HCT116 (cell line): ENCODE measurements around the gene GAK. TPM values are rescaled to one million over a fixed set of nuclear protein-coding genes. Genes with fewer than 3 reads are reported as not detected.

Experiments used
- ATAC-seq: fragments of 200-7000 bp; cut with Tn5 transposase; 2 replicates; pipeline ENCODE4 v1.9.1; 2020; ENCODE audit warnings: mild to moderate bottlenecking, moderate library complexity
- BruUV-seq: library from RNA; stranded (reverse); fragments of 400-500 nt; replicated peaks from 2 replicates; lab custom pipeline; 2021; lab: Mats Ljungman, UMichigan
- CTCF ChIA-PET: fragments of 300-600 bp; sonication (Branson Sonifier 250); formaldehyde crosslinking; loops from one replicate; lab custom pipeline; 2021; ENCODE audit warnings: antibody characterized with exemption; lab: Charles Lee
- POLR2A ChIA-PET: fragments of 300-600, 350-600 bp; sonication (Branson Sonifier 250); formaldehyde crosslinking; loops from one replicate; lab custom pipeline; 2021; ENCODE audit warnings: antibody characterized with exemption; lab: Charles Lee
- RAD21 ChIA-PET, 2 experiments: fragments of 300-600 bp; sonication (Branson Sonifier 250); formaldehyde crosslinking; loops; one replicate each; lab custom pipeline; 2023; ENCODE audit warnings: low total read pairs in 2 of 2; ENCODE audit not compliant: uncharacterized antibody in 2 of 2, unreplicated experiment in 2 of 2, low non-redundant PET in 1 of 2; lab: Charles Lee
- DNase-seq: peaks from one replicate; pipeline ENCODE4 v3.0.0-alpha.2; 2010; ENCODE audit warnings: low read depth, low spot score
- H2AFZ ChIP-seq: fragments of 200-600 bp; shearing (Covaris generic), sonication (generic); 2 replicates; pipeline ENCODE4 v1.6.1; 2017; ENCODE audit warnings: low read depth, mixed run types, mixed read lengths, antibody characterized with exemption, low read length; ENCODE audit not compliant: poor library complexity, severe bottlenecking
- H3K27ac ChIP-seq: 2 replicates; pipeline ENCODE4 v1.5.1; 2012; ENCODE audit warnings: low read depth, low read length
- H3K27me3 ChIP-seq: fragments of 200-600 bp; sonication (generic); 2 replicates; pipeline ENCODE4 v1.6.1; 2016; ENCODE audit warnings: mixed run types, low read length, mixed read lengths; ENCODE audit not compliant: insufficient read depth
- H3K36me3 ChIP-seq, 2 experiments: fragments of 200-500 bp in 1 of 2; fragments of 200-600 bp in 1 of 2; sonication (Bioruptor generic) in 1 of 2; sonication (generic) in 1 of 2; 2 replicates each; pipeline versions ENCODE4 v1.5.1 to v1.6.1; 2014 to 2016; ENCODE audit warnings: low read length in 2 of 2, inconsistent platforms in 1 of 2, mixed read lengths in 1 of 2, mixed run types in 1 of 2; ENCODE audit not compliant: insufficient read depth in 2 of 2, control insufficient read depth in 1 of 2
- H3K4me1 ChIP-seq, 2 experiments: fragments of 200-600 bp in 1 of 2; sonication (generic) in 1 of 2; 2 replicates each; pipeline versions ENCODE4 v1.5.1 to v1.6.1; 2012 to 2017; ENCODE audit warnings: low read length in 2 of 2, inconsistent platforms in 1 of 2, mild to moderate bottlenecking in 1 of 2, mixed read lengths in 1 of 2, mixed run types in 1 of 2, moderate library complexity in 1 of 2; ENCODE audit not compliant: insufficient read depth in 2 of 2, control insufficient read depth in 1 of 2
- H3K4me2 ChIP-seq: fragments of 200-600 bp; sonication (generic); 2 replicates; pipeline ENCODE4 v1.6.1; 2017; ENCODE audit warnings: mixed run types, low read length, mixed read lengths
- H3K4me3 ChIP-seq, 2 experiments: fragments of 200-600 bp in 1 of 2; sonication (generic) in 1 of 2; replicated peaks in 1 of 2; 2 replicates each; pipeline ENCODE4 v1.5.1; 2011 to 2016; ENCODE audit warnings: low read length in 2 of 2, control low read depth in 1 of 2, low read depth in 1 of 2, mild to moderate bottlenecking in 1 of 2, mixed read lengths in 1 of 2, mixed run types in 1 of 2
- H3K79me2 ChIP-seq: fragments of 200-600 bp; sonication (generic); 2 replicates; pipeline ENCODE4 v1.6.1; 2017; ENCODE audit warnings: mild to moderate bottlenecking, mixed run types, low read length, moderate library complexity, mixed read lengths; ENCODE audit not compliant: insufficient read depth
- H3K9ac ChIP-seq: fragments of 200-600 bp; sonication (generic); 2 replicates; pipeline ENCODE4 v1.6.1; 2016; ENCODE audit warnings: low read length, mixed read lengths
- H3K9me2 ChIP-seq: fragments of 200-600 bp; sonication (generic), shearing (Covaris generic); 2 replicates; pipeline ENCODE4 v1.6.1; 2017; ENCODE audit warnings: mixed run types, mild to moderate bottlenecking, moderate library complexity; ENCODE audit not compliant: insufficient read depth
- H3K9me3 ChIP-seq, 2 experiments: fragments of 200-500 bp in 1 of 2; fragments of 200-600 bp in 1 of 2; sonication (Bioruptor generic) in 1 of 2; sonication (generic) in 1 of 2; 2 replicates each; pipeline ENCODE4 v1.6.1; 2014 to 2017; ENCODE audit warnings: low read length in 2 of 2, mixed read lengths in 2 of 2, inconsistent platforms in 1 of 2, low read depth in 1 of 2, mild to moderate bottlenecking in 1 of 2, mixed run types in 1 of 2, moderate library complexity in 1 of 2; ENCODE audit not compliant: control insufficient read depth in 1 of 2, insufficient read depth in 1 of 2
- H4K20me1 ChIP-seq: fragments of 200-600 bp; sonication (generic), shearing (Covaris generic); 2 replicates; pipeline ENCODE4 v1.6.1; 2017; ENCODE audit warnings: mixed run types, mild to moderate bottlenecking, moderate library complexity; ENCODE audit not compliant: insufficient read depth
- JUND ChIP-seq: IDR thresholded peaks from 2 replicates; pipeline ENCODE4 v1.6.1; 2012
- intact Hi-C: fragments of 100-400 bp; cut with micrococcal nuclease; formaldehyde crosslinking; loops from 2 replicates; pipeline ENCODE4 v1.10.0; 2022
- total RNA-seq: library from RNA; stranded (reverse); gene quantifications from one replicate; pipeline ENCODE4 v1.2.1, GENCODE V29; 2021; ENCODE audit not compliant: unreplicated experiment
- TF ChIP-seq, protein P1 (sequence below): IDR thresholded peaks from 2 replicates; pipeline ENCODE4 v1.6.1; 2012
- TF ChIP-seq, protein P2 (sequence below): IDR thresholded peaks from 2 replicates; pipeline ENCODE4 v1.6.1; 2012; ENCODE audit warnings: low read depth

Gene GAK
- total RNA-seq, 1 experiment from 2014 or later: 123 TPM

DNA sequence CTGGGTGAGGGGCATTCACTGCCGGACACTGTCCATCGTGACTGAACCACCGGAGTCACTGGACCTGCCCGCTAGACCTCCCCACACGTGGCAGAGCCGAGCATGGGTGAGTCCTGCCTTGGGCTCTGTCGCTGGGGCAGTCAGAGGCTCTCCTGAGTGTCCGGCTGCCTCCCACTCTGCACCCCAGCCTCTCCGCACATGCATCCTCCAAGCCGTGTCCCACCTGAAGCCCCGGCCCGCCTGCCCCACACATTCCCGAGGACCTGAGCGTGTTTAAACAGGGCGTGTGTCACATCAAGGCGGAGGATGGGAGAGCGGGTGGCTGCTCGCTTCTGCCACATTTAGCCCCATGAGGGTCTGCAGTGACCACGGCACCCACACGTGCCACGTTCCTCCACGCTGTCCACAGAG, 110.9 kb downstream of the GAK start:
- DNase-seq (no peak), ATAC-seq (no peak)
- TF ChIP-seq JUND: no peak
- Histone ChIP-seq H3K4me2 (no peak overlapping the region), H3K4me1 (no peaks in the 10 kb centered on the region; a peak in 1 of 4 replicates), H4K20me1 (no peaks in the 10 kb centered on the region), H2AFZ (no peak overlapping the region), H3K4me3 (no peak overlapping the region), H3K9me3 (no peaks in the 10 kb centered on the region), H3K79me2 (no peaks in the 10 kb centered on the region), H3K27ac (no peak overlapping the region), H3K9ac (no peak overlapping the region), H3K36me3 (no peaks in the 10 kb centered on the region), H3K9me2 (no peaks in the 10 kb centered on the region), H3K27me3 (no peaks in the 10 kb centered on the region)
- CTCF ChIA-PET: no interaction called here
- BruUV-seq: no TSS peak
- intact Hi-C loops: no loop called here
- POLR2A ChIA-PET: no interaction called here
- RAD21 ChIA-PET: no interaction called here

DNA sequence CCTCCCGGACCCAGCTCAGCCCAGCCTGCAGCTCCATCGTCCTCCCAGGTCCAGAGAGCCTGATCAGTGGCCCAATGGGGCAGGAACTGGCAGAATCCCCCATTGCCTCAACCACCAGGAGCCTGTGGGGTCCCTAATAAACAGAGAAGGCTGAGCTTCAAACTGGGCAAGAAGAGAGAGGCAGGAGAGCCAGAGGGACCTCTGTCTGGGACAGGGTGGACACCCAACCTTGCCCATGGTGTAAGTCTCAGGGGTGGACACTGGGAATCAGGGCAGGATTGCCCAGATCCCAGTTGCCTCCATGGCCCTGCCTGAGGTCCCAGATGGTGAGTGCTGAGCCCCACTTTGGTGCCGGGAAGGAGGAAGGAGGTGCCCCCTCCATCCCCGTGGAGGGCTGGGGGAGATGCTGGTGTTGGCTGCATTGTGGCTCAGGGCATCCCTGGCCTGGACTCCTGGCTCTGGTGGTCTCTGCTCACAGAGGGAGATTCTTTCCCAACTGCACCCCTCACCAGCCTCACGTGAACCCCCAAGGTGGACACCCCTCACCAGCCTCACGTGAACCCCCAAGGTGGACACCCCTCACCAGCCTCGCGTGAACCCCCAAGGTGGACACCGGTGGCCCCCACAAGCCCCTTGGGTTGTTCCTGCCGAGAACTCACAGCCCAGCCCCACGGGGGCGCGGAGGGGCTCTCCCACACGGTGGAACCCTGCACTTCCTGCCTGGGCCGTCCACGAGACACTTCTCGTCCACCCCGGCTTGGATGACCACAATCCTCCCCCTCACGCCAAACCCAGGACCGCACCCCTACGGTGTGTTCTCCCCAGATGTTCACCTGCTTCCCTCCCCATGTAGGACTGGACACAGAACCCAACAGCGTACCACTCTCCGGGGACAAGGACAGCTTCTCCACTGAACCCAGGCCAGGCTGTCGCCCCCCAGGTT, 111.6 kb downstream of the GAK start:
- Histone ChIP-seq H3K9ac (no peak overlapping the region), H3K27me3 (no peaks in the 10 kb centered on the region), H2AFZ (no peak overlapping the region), H3K36me3 (no peaks in the 10 kb centered on the region), H3K9me3 (no peaks in the 10 kb centered on the region), H3K9me2 (no peaks in the 10 kb centered on the region), H3K79me2 (no peaks in the 10 kb centered on the region), H3K4me1 (peaks cover 0 to 3% of the 10 kb centered on the region in 2 experiments; a peak in 1 of 4 replicates), H3K4me3 (no peak overlapping the region), H3K4me2 (no peak overlapping the region), H4K20me1 (no peaks in the 10 kb centered on the region), H3K27ac (no peak overlapping the region)
- CTCF ChIA-PET: no interaction called here
- RAD21 ChIA-PET: no interaction called here
- DNase-seq (no peak), ATAC-seq (no peak)
- POLR2A ChIA-PET: no interaction called here
- BruUV-seq: no TSS peak
- intact Hi-C loops: no loop called here
- TF ChIP-seq, protein P1, sequence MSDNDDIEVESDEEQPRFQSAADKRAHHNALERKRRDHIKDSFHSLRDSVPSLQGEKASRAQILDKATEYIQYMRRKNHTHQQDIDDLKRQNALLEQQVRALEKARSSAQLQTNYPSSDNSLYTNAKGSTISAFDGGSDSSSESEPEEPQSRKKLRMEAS: no peak
- TF ChIP-seq, protein P2, sequence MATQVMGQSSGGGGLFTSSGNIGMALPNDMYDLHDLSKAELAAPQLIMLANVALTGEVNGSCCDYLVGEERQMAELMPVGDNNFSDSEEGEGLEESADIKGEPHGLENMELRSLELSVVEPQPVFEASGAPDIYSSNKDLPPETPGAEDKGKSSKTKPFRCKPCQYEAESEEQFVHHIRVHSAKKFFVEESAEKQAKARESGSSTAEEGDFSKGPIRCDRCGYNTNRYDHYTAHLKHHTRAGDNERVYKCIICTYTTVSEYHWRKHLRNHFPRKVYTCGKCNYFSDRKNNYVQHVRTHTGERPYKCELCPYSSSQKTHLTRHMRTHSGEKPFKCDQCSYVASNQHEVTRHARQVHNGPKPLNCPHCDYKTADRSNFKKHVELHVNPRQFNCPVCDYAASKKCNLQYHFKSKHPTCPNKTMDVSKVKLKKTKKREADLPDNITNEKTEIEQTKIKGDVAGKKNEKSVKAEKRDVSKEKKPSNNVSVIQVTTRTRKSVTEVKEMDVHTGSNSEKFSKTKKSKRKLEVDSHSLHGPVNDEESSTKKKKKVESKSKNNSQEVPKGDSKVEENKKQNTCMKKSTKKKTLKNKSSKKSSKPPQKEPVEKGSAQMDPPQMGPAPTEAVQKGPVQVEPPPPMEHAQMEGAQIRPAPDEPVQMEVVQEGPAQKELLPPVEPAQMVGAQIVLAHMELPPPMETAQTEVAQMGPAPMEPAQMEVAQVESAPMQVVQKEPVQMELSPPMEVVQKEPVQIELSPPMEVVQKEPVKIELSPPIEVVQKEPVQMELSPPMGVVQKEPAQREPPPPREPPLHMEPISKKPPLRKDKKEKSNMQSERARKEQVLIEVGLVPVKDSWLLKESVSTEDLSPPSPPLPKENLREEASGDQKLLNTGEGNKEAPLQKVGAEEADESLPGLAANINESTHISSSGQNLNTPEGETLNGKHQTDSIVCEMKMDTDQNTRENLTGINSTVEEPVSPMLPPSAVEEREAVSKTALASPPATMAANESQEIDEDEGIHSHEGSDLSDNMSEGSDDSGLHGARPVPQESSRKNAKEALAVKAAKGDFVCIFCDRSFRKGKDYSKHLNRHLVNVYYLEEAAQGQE: no peak
